ENCODE measurements around the gene SPTLC3. TPM values are rescaled to one million over a fixed set of nuclear protein-coding genes. Genes with fewer than 3 reads are reported as not detected.

SPTLC3 gene
- total RNA-seq, 2 donors from 2014 or later, result 0.42 to 0.44 TPM

DNA sequence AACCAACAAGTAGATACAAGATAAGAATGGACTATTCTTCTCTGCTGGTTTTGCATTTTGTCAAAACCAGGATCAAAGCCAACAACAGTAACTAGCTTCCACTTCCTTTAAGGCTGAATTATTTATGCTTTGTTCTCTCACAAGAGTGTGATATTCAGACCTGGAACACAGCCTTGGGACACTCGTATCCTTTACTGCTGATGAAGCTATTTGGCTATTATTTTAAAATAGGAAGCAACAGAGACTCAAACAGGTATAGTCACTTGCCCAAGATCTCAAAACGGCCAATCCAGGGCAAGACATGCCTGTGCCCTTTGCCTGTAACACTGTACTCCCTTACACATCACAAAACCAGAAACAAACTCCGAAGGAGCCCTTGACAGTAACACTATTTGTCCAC is 19.9 kb downstream of the SPTLC3 start:
- ATAC-seq (no peak), DNase-seq (no peak)
- Mint-ChIP-seq H3K27me3 (no peaks in the 10 kb centered on the region), H3K36me3 (ENCODE audit: low read depth) (no peaks in the 10 kb centered on the region), H3K27ac (no peak overlapping the region), H3K4me1 (no peaks in the 10 kb centered on the region), H3K4me3 (no peak overlapping the region)
- no peaks in the 10 kb centered on the region for H3K9me3 ChIP-seq (ENCODE audit: control insufficient read depth, low read length, poor library complexity, severe bottlenecking)

DNA sequence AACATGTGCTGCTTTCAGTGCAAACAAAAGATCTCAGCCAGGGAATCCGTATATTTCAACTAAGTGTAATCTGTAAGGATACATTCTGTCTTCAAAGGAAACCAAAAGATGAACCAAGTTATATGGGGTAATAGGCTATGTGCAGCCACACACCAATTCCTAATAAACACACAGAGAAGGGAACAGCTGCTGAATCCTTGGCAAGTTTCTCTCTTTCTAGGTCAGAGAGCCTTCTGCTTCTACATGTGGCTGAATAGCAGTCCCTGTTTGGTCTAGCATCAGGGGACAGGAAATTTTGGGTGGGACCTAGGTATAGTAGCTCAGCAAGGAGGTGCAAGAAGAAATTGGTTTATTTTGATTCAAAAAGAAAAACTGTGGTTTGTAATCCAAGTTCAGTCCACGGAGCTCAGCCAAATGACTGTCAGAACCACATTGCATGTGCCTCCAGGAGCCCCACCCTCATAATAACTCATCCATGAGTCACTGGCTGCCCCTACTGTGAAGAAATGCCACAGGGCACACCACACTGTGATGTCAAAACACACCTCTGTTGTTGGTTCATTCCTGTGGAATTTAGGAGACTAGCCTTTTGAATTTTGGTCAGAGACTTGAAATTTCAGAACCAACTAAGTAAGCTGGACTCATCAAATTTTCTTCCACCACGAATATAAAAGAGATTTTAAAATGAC is 21.1 kb downstream of the SPTLC3 start:
- no peak for ATAC-seq
- no peaks in the 10 kb centered on the region for H3K4me1 Mint-ChIP-seq
- no peak overlapping the region for H3K4me3 Mint-ChIP-seq
- H3K27ac Mint-ChIP-seq, result no peak overlapping the region
- no peaks in the 10 kb centered on the region for H3K27me3 Mint-ChIP-seq
- no peaks in the 10 kb centered on the region for H3K9me3 ChIP-seq (ENCODE audit: control insufficient read depth, low read length, poor library complexity, severe bottlenecking)
- H3K36me3 Mint-ChIP-seq (ENCODE audit: low read depth), result no peaks in the 10 kb centered on the region
- DNase-seq, result no peak

- no peaks in the 10 kb centered on the region for H3K27me3 Mint-ChIP-seq
- H3K27ac Mint-ChIP-seq, result no peak overlapping the region
- H3K36me3 Mint-ChIP-seq (ENCODE audit: low read depth), result no peaks in the 10 kb centered on the region
- no peaks in the 10 kb centered on the region for H3K9me3 ChIP-seq (ENCODE audit: control insufficient read depth, low read length, poor library complexity, severe bottlenecking)
- H3K4me1 Mint-ChIP-seq, result no peaks in the 10 kb centered on the region
- H3K4me3 Mint-ChIP-seq, result no peak overlapping the region
- DNase-seq (no peak), ATAC-seq (no peak)
These were observed 23.0 kb downstream of the SPTLC3 start for GRCh38 chr20:13031751-13032150.

GRCh38 chr20:13034115-13034514 is 25.3 kb downstream of the SPTLC3 start:
- Mint-ChIP-seq H3K27me3 (no peaks in the 10 kb centered on the region), H3K4me1 (no peaks in the 10 kb centered on the region), H3K36me3 (ENCODE audit: low read depth) (no peaks in the 10 kb centered on the region), H3K27ac (no peak overlapping the region), H3K4me3 (no peak overlapping the region)
- DNase-seq, result no peak
- H3K9me3 ChIP-seq (ENCODE audit: control insufficient read depth, low read length, poor library complexity, severe bottlenecking), result no peaks in the 10 kb centered on the region
- ATAC-seq, result no peak

DNA sequence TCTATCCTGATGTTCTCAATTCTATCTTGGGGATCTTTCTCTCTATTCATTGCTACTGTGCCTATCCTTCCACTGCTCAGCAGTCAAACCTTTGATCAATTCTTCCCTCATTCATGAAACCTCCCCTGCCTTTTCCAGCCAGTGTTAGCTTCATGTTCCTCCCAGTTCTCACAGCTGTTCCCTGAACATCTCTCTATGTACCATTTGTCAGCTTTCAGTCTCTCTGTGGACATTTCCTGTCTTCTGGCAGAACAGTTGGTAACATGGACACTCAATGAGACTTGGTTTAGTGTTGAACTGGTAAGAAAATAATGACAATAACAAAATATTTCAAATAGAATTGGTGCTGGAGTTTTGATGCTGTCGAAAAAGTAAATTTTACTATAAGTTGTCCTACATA is 26.2 kb downstream of the SPTLC3 start:
- Mint-ChIP-seq H3K4me3 (no peak overlapping the region), H3K27ac (no peak overlapping the region), H3K27me3 (no peaks in the 10 kb centered on the region), H3K36me3 (ENCODE audit: low read depth) (no peaks in the 10 kb centered on the region), H3K4me1 (no peaks in the 10 kb centered on the region)
- no peak for ATAC-seq
- no peak for DNase-seq
- H3K9me3 ChIP-seq (ENCODE audit: control insufficient read depth, low read length, poor library complexity, severe bottlenecking), result no peaks in the 10 kb centered on the region

- Mint-ChIP-seq H3K4me1 (no peaks in the 10 kb centered on the region), H3K36me3 (ENCODE audit: low read depth) (no peaks in the 10 kb centered on the region), H3K4me3 (no peak overlapping the region), H3K27ac (no peak overlapping the region), H3K27me3 (no peaks in the 10 kb centered on the region)
- DNase-seq (no peak), ATAC-seq (no peak)
- no peaks in the 10 kb centered on the region for H3K9me3 ChIP-seq (ENCODE audit: control insufficient read depth, low read length, poor library complexity, severe bottlenecking)
These were observed 26.8 kb downstream of the SPTLC3 start for GRCh38 chr20:13035399-13036152.

DNA sequence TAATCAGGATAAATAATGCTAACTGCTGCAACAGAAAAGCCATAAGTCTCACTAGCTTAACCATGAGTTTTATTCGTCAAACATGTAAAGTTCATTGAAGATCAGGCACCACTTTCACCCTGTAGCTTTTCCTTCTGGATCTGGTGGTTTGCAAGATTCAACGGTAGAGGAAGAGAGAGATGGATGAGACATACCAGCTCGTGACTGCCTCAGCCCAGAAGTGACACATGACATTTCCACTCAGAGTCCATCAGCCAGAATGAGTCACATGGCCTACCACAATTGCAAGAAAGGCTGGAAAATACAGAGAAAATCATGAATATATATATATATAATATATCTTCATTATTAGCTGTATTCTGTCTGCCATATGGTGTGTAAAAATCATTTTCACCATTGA is 29.0 kb downstream of the SPTLC3 start:
- Mint-ChIP-seq H3K4me3 (no peak overlapping the region), H3K36me3 (ENCODE audit: low read depth) (no peaks in the 10 kb centered on the region), H3K27me3 (no peaks in the 10 kb centered on the region), H3K4me1 (no peaks in the 10 kb centered on the region), H3K27ac (no peak overlapping the region)
- ATAC-seq (no peak), DNase-seq (no peak)
- peaks cover 3% of the 10 kb centered on the region for H3K9me3 ChIP-seq (ENCODE audit: control insufficient read depth, low read length, poor library complexity, severe bottlenecking)

DNA sequence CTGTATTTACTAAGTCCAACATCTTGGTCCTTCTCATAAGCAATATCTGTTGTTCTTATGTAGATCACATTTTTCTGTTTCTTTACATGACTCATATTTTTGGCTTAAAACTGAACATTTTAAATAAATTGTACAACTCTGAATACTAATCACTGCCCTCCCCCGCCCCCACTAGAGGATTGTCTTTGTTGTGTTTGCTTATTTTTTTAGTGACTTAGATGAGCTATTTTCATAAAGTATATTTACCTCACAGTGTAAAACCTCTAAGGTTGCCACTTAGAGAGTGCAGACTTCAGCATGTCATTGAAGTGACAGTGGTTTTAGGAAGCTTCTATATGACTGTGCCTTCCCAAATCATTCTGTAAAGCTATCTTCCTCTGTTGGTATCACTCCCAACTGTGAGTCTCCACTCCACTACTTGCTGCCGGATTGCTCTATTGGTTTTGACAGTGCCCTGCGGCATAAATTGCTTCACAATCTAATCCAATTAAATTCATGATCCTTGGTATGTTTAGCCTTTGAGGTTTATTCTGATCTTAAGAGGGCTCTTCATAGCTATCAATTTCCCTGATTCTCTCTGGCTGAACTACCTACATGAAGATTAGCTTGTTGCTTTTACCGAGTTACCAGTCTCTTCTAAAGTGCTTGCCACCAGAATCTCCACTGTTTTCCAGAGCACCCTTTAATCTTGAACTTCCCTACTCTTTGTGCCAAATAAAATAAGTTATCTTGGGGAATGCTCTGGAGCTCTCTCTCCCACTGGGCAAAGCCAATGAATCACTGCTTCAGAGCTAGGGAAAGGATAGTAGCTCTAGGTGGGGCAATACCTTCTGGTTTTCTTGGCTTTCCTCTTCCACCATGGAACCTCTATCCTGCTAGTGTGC is 33.0 kb downstream of the SPTLC3 start:
- no peak overlapping the region for H3K27ac Mint-ChIP-seq
- H3K36me3 Mint-ChIP-seq (ENCODE audit: low read depth), result no peaks in the 10 kb centered on the region
- no peak overlapping the region for H3K4me3 Mint-ChIP-seq
- no peaks in the 10 kb centered on the region for H3K4me1 Mint-ChIP-seq
- no peak for ATAC-seq
- H3K9me3 ChIP-seq (ENCODE audit: control insufficient read depth, low read length, poor library complexity, severe bottlenecking), result peaks cover 3% of the 10 kb centered on the region
- no peak for DNase-seq
- H3K27me3 Mint-ChIP-seq, result peaks cover 13% of the 10 kb centered on the region

DNA sequence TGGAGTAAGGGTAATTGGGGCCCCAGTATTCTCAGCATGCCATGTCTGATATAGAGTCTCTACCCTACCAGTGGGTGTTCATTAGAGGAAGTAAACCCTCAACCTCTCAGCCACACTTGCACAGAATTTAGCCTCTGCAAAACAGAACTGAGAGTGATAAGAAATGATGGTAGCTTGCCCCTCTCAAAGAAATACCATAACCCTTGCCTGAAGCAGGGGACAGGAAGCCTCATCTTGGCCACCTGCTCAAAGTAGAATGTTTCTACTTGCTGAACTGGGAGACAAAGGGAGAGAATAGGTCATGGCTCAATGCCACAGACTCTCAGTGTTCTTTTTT is 33.7 kb downstream of the SPTLC3 start:
- Mint-ChIP-seq H3K4me1 (no peaks in the 10 kb centered on the region), H3K4me3 (no peak overlapping the region), H3K27me3 (peaks cover 13% of the 10 kb centered on the region), H3K27ac (no peak overlapping the region), H3K36me3 (ENCODE audit: low read depth) (no peaks in the 10 kb centered on the region)
- DNase-seq (no peak), ATAC-seq (no peak)
- peaks cover 3% of the 10 kb centered on the region for H3K9me3 ChIP-seq (ENCODE audit: control insufficient read depth, low read length, poor library complexity, severe bottlenecking)

DNA sequence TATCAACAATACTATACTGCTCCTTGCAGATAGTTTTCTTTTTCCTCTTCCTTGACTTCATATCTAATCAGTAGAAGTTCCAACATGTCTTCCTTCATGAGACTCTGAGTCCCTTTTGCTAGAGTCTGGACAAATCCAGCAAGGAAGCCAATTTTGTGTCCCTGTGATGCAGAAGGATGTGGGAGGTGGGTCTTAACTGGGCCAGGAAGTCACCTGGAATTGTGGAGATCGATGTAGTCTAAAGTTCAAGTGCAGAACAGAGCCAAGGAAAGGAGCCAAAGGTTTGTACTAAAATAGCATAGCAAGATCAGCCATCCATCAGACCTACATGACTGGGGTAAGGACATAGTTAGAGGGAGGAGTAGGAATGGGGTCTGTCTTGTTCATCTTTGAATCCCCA is 37.6 kb downstream of the SPTLC3 start:
- H3K36me3 Mint-ChIP-seq (ENCODE audit: low read depth), result no peaks in the 10 kb centered on the region
- H3K4me1 Mint-ChIP-seq, result no peaks in the 10 kb centered on the region
- H3K9me3 ChIP-seq (ENCODE audit: control insufficient read depth, low read length, poor library complexity, severe bottlenecking), result peaks cover 3% of the 10 kb centered on the region
- peaks cover 13% of the 10 kb centered on the region for H3K27me3 Mint-ChIP-seq
- no peak overlapping the region for H3K27ac Mint-ChIP-seq
- H3K4me3 Mint-ChIP-seq, result no peak overlapping the region
- DNase-seq (no peak), ATAC-seq (no peak)

DNA sequence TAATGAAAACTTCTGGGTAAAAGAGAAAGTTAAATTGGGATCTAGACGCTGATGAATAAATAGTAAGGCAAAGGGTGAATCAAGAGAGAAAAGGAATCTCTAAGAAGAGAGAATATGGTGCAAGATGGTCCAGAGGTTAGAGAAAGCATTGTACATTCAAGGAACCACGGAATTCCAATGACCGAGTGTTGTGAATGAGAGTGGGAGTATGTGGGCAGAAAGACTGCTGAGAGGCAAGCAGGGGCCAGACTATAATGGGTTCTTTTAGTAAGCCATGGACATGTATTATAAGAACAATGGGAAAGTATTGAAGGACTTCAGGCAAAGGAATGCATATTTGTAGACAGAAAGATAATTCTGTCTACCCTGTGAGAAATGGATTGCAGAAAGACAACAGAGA is 45.2 kb downstream of the SPTLC3 start:
- H3K4me1 Mint-ChIP-seq, result no peaks in the 10 kb centered on the region
- H3K27ac Mint-ChIP-seq, result no peak overlapping the region
- H3K36me3 Mint-ChIP-seq (ENCODE audit: low read depth), result no peaks in the 10 kb centered on the region
- peaks cover 4% of the 10 kb centered on the region for H3K27me3 Mint-ChIP-seq
- no peak for ATAC-seq
- no peaks in the 10 kb centered on the region for H3K9me3 ChIP-seq (ENCODE audit: control insufficient read depth, low read length, poor library complexity, severe bottlenecking)
- DNase-seq, result no peak
- no peak overlapping the region for H3K4me3 Mint-ChIP-seq

- H3K4me3 Mint-ChIP-seq, result no peak overlapping the region
- H3K4me1 Mint-ChIP-seq, result no peaks in the 10 kb centered on the region
- no peaks in the 10 kb centered on the region for H3K9me3 ChIP-seq (ENCODE audit: control insufficient read depth, low read length, poor library complexity, severe bottlenecking)
- no peak for DNase-seq
- no peaks in the 10 kb centered on the region for H3K36me3 Mint-ChIP-seq (ENCODE audit: low read depth)
- ATAC-seq, result no peak
- H3K27ac Mint-ChIP-seq, result no peak overlapping the region
- H3K27me3 Mint-ChIP-seq, result no peaks in the 10 kb centered on the region
These were observed 50.1 kb downstream of the SPTLC3 start for GRCh38 chr20:13058666-13059389.
